ENCODE measurements around the gene PCNX2.
"Not testable (repeated sequence)": the region's sequence is repeated elsewhere in the genome, so short reads cannot be mapped to it uniquely, and the experiment has no call there.

PCNX2 gene

DNA sequence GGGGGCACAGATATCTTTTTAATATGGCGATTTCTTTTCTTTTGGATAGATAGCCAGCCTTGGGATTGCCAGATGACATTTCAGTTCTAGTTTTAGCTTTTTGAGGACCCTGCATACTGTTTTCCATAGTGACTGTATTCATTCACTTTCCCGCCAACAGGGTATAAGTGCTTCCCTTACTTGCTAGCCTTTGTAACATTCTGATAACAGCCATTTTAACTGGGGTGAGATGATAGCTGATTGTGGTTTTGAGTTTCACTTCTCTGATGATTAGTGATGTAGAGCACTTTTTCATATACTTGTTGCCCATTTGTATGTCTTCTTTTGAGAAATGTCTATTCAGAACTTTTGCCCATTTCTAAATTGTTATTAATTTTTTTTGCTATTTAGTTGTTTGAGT lies 193.2 kb downstream of the PCNX2 start:
- no peak for DNase-seq

DNA sequence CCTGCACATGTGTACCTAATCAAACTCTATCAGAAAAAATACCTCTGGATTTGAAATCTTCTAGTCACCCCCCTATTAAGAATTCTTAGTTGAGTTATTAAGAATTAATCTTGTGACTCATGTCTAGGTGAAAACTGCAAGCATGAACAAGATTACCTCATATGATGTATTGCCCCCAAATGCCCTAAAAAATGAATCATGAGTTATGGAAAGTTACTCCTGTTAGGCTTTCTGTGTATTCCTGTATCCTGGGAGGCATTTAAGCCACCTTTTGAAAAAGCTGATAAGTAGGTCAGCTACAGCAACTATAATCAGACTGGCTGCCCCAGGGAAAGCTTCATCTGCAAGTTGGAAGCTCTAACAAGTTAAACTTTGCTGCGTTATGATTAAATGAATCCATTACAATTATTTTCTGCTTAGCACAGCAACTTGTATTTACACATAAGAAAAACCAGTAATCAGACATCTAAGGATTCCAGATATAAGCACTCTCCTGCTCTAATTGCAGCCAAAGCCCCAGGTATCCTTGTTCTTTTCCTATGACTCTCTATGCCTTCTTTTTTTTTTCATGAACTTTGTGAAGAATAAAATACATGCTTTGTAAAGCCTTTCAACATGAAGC lies 197.5 kb downstream of the PCNX2 start:
- DNase-seq = peak; percentile 57

DNA sequence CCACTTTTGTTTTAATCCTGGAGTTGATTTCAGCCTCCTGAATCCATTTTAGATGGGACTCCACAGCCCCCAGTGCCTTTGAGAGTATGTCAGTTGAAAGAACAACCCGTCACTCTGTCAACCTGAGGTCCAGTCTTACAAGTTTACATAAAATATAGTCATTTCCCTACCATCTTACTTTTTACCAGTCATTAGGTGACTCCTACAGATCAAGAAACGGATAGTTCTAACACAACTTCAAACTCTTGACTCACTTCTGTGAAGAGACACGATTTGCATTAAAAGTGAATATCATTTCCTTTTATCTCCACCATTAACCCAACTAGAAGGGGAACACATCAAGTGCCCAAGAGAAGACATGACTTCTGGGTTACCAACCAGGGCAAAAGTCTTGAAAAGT lies 198.0 kb downstream of the PCNX2 start:
- no peak for DNase-seq

DNA sequence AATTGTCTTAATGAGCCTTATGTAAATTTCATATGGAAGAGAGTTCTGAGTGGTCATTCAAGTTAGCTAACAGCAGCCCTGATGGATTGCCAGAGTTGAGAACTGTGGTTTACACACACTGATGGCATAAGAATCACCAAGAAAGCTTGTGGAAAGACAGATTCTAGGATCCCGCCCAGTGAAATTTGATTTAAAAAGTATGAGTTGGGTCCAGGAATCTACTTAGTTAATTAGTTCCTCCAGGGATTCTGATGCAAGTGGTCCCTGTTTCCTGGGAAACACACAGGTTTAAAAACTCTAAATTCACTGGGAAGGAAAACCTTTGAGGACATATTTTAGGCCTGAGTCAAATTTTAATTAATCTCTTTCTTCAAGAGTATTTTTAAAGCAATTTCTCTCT lies 200.8 kb downstream of the PCNX2 start:
- DNase-seq = peak; percentile 38

DNA sequence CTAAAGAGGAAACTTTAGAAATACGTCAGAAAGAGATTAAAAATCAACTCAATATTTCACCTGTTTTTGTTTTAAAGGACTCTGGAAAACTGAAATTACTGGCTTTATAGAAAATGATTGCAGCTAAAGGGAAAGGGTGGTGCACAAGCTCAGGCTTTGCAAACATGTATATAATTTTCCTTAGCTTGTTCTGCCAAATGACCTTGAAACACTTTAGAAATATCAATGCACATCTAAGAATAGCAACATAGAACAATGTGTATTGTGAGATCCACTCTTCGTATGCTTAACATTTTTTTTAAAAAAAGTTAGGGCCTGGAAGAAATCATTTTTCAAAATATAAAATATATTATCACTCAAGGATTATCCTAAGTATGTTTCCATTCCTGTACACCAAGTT lies 201.3 kb downstream of the PCNX2 start:
- DNase-seq = no peak

DNA sequence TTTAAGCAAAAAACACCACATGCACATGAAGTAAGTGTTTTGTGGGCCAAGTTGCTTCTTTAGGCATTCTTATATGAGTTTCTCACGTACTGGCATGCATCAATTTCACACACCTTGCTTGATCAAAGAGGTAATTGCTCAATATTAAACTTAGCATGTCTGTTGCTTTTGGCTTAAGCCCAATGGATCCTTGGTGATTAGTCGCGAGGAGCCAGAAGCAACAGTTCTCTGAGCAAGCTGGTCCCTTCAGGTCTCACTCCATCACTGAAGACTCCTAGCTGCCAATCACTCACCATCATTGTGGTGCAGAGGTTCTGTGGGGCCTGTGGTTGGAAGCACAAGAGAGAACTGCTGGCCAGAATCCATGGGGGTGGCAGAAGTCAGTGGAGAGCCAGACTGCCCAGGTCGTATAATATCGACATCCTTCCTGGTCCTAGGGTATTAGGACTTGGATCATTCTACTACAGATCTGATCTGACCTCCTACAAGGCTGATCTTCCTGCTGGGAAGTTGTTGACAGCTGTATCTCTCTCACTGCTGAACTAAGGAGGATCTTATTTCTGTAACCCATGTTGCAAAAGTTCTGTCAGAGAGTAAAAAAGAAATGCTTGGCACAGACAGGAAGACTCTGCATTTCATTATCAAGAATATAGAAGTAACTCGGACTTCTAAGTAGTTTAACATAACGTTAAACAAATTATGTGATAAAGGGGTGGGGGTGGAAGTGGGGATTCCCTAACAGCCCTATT lies 204.6 kb downstream of the PCNX2 start:
- DNase-seq = no peak

DNA sequence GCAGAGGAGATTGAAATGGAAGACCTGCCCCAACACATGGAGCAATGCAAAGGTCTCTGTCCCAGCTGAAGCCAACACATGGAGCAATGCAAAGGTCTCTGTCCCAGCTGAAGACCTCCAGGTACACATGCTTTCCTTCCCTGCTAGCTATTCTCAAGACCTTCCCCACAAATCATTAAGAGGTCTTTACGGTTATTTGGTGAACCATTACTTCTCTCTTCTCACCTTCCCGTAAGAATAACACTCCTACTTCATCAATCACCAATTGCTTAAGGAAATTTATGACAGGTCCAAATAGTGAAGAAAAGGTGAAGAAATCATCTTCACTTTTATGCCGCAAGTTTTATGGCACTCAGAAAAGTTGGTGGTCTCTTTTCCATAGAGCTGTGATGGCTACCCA lies 206.3 kb downstream of the PCNX2 start:
- no peak for DNase-seq

DNA sequence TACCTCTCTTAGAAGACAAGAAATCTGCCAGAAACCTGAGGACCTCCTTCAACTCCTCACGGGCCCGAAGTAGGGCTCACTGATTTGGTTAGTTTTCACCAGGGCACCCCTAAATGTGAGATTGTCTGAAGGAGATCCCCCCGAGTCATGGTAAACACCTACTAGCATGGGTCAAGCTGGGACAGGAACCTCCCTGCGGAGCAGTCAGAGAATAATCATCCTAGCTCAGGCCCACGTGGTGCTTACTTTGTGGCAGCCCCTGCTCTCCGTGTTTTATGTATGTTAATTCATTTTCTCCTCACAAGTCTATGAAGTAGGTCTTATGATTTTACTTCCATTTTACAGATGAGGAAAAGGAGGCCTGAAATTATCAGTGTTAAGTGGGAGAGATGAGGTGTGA lies 206.9 kb downstream of the PCNX2 start:
- no peak for DNase-seq

DNA sequence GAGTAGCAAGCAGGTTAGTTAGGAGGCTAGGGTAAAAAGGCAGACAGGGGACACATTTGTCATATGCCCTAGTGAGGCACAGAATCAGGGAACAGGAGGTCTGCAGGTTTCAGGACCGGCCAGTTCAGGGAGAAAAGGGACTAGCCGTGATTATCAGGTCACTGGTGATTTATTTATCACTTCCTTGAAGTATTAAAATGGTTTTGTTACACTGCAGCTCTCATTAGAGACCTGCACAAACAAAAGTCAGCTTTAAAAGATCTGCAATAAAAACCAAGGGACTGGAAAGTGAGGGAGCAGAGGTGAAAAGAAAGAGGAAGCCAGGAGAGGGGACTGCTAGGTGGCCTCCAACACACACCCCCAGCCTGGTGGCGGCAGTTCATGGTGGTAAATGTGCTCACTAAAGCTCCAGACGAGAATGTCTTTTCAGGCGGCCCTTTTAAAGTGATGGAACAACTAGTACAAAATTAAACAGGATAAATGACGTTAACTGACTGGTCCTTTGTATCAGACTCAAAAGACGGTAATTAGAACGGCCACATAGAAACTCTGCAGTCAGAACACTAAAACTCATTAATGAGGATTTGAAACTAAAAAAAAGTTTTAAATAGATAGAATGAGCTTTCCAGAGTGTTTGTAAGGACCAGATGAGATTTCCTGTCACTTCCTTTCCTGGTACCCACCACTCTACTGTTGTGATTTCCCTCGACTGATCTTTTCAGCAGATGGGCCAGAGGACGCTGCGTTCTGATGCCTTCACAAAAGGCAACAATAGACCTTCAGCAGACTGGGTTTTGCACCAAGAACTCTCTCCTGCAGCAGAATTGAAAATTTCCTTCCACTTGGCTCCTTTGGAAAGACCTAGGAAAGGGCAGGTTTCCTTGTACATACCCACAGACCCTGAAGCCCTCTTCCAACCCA lies 208.3 kb downstream of the PCNX2 start:
- DNase-seq = no peak

DNA sequence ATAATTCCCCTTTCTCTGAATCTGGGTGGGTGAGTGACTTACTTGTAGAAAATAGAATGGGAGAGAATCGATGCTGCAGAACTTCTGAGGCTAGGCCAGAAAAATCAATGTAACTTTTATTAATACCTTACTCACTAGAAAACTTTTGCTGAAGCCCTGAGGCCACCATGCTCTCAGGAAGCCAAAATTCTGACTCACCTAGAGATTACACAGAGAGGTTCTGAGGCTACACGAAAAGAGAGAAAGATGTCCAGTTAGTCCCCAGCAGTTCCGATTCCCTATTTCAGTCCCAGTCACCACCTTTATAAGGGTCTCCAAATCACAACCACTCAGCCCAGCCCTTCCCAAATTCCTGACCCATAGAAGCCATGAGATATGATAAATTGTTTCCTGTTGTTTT lies 210.0 kb downstream of the PCNX2 start:
- no peak for DNase-seq

DNA sequence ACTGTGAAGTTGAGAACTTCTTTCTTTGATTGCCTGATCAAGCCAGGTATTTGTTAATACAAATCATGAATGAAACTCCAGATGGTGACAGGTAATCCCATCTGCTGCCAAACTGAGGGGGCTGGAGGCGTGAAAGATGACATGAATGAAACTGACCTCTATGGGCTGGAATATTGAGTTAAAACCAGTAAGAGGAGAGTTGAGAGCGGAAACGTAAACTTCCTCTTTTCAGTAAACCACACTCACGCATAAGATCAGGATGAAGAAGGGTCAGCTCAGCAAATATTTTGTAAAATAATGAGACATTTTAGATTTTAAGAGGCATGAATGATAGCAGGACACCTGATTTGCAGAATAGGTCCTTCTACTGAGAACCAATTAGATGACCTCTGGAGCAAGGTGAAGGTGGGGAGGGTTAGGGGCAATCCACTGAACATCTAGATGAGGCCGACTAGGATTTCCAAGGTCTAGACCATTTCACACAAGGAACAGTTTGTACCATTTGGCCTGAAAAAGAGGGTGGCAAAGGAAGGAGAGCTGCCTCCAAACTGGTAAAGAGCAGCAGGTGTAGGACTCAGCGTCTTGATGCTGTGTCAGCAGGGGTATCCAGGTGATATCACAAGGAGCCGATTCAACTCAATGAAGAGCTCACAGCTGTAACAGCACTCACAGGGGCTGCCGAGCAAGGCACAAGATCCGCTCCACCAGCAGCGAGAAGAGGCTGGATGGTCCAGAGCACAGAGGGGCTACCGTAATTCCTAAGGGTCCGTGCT lies 212.6 kb downstream of the PCNX2 start:
- no peak for DNase-seq

DNA sequence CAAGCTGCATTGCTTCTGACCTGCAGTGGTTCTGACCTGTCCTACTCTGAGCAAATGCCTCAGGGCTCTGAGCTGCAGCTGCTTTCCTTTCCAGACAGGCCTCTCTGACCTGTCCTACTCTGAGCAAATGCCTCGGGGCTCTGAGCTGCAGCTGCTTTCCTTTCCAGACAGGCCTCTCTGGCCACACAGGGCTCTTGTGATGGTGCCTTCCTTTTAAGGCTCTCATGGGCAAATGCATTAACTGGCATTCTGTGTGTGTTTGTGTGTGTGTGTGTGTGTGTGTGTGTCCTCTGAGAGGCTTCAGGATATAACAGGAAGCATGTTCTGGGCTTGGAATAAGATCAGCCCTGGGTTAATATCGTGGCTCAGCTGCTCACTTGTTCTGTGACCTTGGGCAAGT lies 213.8 kb downstream of the PCNX2 start:
- no peak for DNase-seq

DNA sequence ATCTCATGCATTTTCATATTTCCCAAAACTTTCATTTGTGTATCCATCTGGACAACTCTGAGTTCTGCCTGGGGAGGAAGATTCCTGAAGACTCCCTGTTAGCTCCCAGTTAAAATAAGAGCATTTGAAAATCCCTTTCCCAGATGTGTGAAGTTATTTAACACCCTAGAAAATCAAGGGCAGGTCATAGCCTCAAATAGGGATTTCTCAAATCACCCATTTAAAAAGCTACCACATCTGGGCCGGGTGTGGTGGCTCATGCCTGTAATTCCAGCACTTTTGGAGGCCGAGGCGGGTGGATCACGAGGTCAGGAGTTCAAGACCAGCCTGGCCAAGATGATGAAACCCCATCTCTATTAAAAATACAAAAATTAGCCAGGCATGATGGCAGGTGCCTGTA lies 214.7 kb downstream of the PCNX2 start:
- DNase-seq = not testable (repeated sequence)

DNA sequence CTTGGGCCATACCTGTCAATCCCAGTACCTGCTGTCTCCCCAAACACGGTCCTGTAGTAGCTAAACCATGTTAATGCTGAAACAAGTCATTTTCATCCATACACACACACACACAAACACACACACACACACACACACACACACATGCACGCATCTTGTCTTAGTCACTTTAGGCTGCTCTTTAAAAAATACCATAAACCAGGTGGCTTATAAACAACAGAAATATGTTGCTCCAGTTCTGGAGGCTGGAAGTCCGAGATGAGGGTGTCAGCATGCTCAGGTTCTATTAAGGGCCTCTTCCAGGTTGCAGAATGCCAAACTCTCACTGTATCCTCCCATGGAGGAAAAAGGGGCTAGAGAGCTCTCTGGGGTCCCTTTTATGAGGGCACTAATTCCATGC lies 215.2 kb downstream of the PCNX2 start:
- no peak for DNase-seq

DNA sequence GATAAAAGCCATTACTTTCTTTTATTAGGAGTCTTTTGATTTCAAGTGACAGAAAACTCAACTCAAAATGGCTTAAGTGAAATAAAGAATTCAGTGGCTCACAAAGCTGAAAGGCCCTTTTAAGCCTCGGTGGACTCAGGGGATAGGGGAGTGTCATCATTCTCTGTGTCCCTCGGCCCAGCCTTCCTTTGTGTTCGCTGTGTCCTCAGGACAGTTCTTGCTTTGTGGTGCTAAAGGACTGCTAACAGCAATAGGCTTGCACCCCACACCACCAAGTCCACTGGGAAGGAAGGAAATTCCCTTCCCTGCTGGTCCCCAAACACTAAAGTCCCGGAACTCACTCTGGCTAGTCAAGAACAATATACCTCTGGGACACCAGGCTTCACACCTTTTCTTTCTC lies 216.0 kb downstream of the PCNX2 start:
- no peak for DNase-seq

DNA sequence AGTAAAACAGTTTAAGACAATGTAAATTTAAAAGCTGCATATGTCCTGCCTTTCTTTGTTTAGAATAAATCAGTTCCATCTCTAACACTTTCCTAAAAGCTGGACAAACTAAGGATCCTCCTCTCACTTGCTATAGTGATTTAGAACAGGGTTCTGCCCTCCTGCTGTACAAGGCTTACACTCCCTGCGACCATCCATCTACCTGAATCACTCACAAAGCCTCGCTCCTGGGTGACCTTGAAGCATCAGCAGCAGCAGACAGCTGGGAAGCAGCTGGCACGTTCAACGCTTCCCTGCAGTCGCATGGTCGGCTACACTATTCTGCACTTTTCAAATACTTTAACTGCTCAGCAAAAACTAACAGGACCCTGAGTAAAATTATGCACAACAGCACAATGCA lies 217.1 kb downstream of the PCNX2 start:
- DNase-seq = no peak

DNA sequence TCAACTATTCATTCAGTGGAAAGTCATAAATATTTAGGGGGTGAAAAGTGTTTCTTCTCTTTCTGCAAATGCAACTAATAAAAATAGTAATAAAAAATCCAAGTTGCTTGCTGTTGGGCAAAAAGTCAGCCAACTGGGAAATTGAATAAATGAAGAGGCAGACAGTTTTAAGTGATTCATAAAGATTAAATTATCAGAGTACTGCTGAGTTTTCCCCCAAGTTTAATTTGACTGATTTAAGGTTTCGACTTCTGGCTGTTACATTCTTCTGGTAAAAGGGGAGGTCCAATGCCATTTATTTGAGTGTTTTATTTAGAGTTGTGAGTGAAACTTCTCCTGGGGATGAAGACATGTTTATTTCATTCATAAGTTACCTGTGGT lies 219.6 kb downstream of the PCNX2 start:
- DNase-seq = no peak

DNA sequence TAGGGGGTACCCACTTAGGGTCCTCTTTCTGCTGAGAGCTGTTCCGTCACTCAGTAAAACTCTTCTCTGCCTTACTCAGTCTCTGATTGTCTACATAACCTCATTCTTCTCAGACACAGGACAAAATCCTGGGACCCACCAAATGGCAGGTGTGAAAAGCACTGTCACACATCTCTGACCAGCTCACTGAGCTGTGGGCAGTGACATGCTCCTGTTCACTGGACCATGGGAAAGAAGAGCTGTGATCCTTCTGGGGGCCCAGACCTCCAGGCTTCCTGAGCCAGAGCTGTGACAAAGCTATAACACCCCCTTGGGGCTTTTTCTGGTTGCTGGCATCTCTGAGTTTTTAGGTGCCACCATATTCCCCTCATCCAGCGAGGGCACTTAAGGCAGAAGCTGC lies 229.4 kb downstream of the PCNX2 start:
- no peak for DNase-seq

DNA sequence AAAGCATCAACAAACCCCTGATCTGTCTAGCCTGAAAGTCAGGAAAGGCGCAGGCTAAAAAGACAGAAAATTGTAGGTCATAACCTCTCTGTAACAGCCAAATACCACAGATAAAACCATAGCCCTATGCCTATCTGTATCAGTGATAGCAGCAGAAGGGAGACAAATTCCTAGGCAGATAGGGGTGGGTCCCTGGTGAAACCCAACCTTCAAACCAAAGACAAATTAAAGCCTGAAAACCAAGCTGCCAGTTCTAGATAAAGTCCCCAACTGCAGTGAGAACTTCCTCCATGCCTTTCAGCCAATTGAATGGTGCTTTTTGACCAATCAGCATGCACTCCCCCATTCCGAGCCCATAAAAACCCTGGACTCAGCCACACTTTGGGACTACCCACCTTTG lies 229.8 kb downstream of the PCNX2 start:
- no peak for DNase-seq

DNA sequence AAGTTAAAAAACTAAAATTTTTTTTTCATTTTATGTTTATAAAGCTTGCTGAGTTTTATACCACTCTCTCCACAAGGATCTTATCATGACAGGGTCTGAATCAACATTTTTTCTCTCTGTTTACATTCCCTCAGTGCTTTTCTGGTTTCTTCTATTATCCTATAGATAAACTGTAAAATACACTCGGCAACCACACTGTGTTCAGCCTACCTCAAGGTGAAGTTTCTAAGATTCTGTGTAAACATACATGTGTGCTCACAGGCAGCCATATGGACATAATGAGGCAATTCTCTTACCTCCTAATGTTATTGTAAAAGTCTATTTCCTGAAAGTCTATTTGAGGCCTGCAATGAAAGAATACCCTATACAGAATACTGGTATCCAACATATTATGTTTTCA lies 230.5 kb downstream of the PCNX2 start:
- no peak for DNase-seq

DNA sequence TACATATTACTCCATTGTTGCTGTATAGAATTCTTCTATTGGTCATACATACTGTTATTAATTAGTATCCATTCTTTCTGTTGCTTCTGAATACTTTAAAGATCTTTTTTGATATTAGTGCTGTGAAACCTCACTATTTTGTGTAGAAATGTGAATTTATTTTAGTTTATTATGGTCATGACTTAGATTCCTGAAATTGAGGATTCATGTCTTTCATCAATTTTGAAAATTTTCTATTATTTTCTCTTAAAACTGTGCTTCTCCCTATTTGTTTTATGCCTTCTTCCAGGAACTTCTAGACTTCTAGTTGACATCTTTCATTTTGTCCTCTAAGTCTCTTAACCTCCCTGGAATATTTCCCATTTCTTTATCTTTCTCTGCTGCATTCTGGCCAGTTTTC lies 232.1 kb downstream of the PCNX2 start:
- DNase-seq = no peak

DNA sequence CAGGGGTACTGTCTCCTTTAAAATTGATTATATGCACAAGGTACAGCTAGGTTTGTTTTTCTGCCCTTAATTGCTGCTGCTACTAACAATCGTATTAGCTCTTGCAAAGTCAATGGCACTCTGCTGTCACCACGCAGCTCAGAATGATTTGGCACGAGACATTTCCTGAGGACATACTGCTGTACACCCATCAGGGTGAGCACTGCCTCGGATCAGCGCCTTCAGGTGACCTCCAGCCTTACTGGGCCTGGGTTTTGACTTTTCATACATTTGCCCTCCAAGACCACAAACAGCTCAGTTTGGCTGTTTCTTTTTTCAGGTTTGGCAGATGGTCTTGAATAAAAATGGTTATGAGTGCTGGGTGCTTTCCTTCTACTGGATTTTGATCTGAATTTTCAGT lies 234.3 kb downstream of the PCNX2 start:
- DNase-seq = no peak

DNA sequence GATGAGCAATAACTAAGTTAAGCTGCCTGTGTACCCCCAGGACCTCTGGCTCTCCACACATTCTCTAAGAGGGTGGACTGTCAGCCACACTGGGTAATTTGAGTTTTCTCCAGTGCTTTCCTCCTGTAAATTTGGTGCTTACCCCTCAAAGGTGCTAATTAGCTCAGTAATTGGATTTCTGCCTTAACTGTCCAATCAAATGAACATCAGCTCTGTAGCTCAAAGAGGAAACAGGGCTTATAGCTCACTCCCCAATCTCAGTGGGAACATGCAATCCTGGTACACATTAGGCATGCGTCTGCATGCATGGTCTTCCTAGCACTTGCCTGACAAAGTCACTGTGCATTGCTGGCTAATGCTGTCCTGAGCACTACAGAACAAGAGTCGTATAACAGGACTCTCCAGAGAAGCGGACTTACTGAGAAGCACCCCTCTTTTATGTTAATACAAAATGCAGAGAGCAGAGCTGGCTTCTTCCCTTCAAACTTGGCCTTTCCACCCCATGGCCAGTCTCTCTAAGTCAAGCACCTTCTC lies 235.0 kb downstream of the PCNX2 start:
- no peak for DNase-seq
